ENCODE data around the gene TEX30.

The TEX30 gene

DNA sequence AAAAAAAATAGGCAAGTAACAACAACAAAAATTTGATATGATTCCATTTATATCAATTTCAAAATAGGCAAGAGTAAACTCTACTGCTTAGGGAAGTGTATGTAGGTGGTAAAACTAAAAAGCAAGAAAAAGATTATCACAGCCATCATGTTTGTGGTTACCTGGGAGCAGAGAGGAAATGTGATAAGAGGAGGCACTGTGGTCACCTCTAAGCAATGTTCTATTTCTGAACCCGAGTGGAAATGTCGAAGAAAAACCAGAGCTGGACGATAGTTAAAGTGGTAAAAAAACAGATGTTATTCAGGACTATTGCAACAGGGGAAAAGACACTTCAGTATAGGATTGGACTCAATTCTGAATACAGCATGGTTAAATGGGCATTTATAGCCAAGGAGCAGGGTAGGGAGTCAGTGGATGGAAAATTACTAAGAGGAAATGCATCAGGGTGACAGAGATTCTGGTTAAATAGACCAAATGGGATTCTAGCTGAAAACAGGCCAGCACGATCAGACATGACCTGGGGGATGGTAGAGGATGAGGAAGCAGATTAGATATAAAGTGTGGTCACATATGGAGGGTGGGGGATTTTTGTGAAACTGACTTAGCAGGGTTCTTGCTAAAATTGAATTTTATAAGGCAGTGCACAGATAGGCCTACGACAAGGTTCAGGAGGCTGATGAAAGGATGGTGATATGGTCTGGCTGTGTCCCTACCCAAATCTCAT is 6.0 kb upstream of the TEX30 start:
- DNase-seq (ENCODE audit: low read depth in 4 of 4, low spot score in 1 of 4), result no peak

- DNase-seq (ENCODE audit: low read depth in 4 of 4, low spot score in 1 of 4), result no peak
These were observed 4.2 kb upstream of the TEX30 start for GRCh38 chr13:102777736-102778135.

GRCh38 chr13:102776271-102776670 is 2.7 kb upstream of the TEX30 start:
- no peak for DNase-seq (ENCODE audit: low read depth in 4 of 4, low spot score in 1 of 4)

DNA sequence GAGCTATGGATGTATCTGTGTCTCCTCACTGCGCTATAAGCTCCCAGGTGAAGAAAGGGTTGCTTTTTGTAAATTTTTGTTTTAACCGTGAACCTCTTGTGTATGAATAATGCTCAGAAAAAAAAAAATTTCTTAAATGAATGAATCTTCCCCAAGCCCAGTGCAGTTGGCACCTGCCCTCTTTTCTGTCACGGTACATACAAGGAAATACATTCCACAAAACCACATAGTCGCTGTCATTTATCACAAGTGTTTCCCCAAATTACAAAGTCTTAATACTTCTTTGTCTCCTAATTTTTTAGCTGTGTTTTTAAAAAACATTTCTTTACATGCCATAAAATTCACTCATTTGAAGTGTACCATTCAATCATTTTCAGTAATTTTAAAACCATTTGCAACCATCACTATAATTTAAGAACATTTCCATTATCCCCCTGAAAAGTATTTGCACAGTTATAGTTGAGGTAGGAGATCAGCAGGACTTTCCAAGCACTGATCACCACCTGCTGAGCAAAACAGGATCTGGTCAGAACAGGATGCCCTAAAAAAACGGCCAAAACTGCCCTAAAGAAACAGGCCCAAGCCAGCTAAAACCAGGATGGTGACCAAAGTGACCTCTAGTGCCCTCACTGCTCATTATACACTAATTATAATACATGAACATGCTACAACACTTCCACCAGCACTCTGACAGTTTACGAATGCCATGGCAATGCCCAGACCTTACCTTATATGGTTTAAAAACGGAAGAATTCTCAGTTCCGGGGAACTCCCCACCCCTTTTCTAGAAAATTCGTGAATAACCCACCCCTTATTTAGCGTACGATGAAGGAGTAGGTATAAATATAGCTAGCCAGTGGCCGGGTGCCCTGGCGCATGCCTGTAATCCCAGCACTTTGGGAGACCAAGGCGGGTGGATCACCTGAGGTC is 1.3 kb upstream of the TEX30 start:
- DNase-seq (ENCODE audit: low read depth in 4 of 4, low spot score in 1 of 4), result no peak

DNA sequence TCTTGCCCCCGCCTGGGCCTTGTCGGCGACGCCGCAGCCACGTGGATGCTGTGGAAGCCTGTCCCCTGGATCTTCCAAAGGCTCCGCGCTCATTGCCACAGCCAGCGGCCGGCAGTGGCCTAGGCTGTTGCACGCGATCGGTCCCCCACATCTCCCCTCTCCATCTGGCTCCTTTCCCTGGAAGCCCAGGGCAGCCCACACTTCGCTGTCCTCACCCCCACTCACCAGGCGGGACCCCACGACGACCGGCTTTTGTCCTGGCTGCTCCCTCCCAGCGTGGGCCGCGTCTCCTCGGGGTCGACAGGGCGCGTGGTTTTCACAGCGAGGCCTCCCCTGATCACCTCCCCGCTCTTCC is 605 bp upstream of the TEX30 start:
- DNase-seq (ENCODE audit: low read depth in 4 of 4, low spot score in 1 of 4), result no peak

GRCh38 chr13:102772042-102772425 is 1.6 kb downstream of the TEX30 start:
- DNase-seq (ENCODE audit: low read depth in 4 of 4, low spot score in 1 of 4), result no peak

DNA sequence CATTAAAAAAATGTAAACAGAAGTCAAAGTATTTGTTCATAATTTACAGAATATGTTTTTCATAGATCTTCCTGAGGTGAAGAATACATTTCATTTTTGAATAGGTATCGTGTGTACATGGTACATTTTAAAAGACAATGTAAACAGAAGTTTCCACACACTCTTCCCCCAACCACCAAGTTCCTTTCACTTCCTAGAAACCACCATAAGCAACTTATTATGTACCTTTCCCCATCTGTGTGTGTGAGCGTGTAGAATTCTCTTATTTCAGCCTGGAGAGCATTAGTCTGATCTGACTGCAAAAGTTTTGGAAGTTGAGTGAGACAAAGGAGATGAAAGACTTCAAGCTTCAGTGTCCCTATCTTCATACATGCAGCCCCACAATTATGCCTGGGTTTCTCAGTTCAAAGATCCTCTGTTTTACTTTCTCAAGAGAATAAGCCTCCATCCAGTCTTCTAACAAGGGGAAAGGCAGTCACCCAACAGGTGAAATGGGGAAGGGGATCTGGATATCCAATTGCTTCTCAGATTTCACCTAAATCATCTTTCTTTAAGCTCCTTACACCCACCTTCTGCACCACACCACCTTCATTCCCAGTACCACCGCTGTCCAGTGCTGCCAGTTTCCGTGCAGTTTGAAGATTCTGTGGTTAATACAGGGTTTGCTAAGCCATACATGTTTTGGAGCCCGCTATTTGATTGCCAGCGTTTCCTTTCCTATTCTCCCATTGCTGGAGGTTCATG is 2.1 kb downstream of the TEX30 start:
- DNase-seq (ENCODE audit: low read depth in 4 of 4, low spot score in 1 of 4), result no peak

DNA sequence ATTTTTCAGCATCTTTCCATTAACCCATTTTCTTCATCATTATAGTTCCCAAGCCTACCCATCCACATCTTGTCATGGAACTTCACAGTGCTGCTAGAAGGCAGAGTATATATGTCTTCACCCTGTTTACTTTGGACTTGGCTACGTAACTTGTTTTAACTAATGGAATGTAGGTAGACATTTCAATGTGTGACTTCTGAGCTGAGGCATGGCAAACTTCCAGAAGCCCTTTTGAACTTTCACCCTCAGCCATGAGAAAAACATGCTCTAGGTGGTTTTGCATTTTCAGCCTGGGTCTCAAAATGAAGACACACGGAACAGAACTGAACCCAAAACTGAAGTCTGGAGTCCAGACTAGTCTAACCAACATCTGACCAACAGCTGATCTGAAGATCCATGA is 3.2 kb downstream of the TEX30 start:
- no peak for DNase-seq (ENCODE audit: low read depth in 4 of 4, low spot score in 1 of 4)

- no peak for DNase-seq (ENCODE audit: low read depth in 4 of 4, low spot score in 1 of 4)
These were observed 3.9 kb downstream of the TEX30 start for GRCh38 chr13:102769679-102770078.

GRCh38 chr13:102768909-102769308 is 4.7 kb downstream of the TEX30 start:
- no peak for DNase-seq (ENCODE audit: low read depth in 4 of 4, low spot score in 1 of 4)

- DNase-seq (ENCODE audit: low read depth in 4 of 4, low spot score in 1 of 4), result no peak
These were observed 9.8 kb downstream of the TEX30 start for GRCh38 chr13:102763741-102764140.

GRCh38 chr13:102761071-102761470 is 12.5 kb downstream of the TEX30 start:
- DNase-seq (ENCODE audit: low read depth in 4 of 4, low spot score in 1 of 4), result no peak

DNA sequence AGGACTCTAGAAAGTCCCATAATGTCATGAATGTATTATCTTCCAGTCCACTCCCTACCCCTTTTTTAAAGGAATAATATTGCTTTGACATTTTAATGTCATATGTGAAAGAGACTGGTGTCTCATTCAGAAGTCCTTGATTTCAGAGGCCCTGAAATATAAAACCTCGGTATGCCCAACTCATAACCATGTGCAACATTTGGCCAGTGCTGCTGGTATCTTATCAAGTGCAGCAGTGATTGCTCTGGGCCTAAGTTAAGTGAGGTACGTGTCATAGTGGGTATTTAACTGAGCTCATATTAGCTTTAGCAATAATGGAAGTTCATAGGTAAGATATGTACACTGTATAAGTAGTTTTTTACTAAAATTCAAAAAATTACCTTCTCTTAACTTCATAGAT is 14.7 kb downstream of the TEX30 start:
- DNase-seq (ENCODE audit: low read depth in 4 of 4, low spot score in 1 of 4), result no peak

GRCh38 chr13:102757006-102757405 is 16.6 kb downstream of the TEX30 start:
- no peak for DNase-seq (ENCODE audit: low read depth in 4 of 4, low spot score in 1 of 4)

GRCh38 chr13:102751886-102752285 is 21.7 kb downstream of the TEX30 start:
- no peak for DNase-seq (ENCODE audit: low read depth in 4 of 4, low spot score in 1 of 4)

DNA sequence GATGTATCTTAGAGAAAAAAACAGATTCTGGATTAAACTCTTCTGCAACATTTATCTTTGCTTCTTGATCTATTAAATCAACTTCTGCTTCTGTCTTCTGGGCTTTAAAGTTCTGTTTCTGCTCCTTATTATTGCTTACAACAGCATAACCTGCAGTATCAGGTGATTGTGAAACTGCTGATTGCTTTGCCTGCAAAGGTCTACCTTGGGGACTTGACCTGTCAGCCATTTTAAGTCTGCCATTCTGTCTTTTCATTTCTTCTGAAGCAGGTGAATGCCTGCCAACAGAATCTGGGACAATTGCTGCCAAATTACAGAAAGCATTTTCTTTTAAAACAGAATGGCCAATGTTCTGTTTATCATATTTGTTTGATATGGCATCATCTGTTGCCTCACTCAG is 31.1 kb downstream of the TEX30 start:
- DNase-seq (ENCODE audit: low read depth in 4 of 4, low spot score in 1 of 4), result no peak

GRCh38 chr13:102742101-102742500 is 31.5 kb downstream of the TEX30 start:
- DNase-seq (ENCODE audit: low read depth in 4 of 4, low spot score in 1 of 4), result no peak

DNA sequence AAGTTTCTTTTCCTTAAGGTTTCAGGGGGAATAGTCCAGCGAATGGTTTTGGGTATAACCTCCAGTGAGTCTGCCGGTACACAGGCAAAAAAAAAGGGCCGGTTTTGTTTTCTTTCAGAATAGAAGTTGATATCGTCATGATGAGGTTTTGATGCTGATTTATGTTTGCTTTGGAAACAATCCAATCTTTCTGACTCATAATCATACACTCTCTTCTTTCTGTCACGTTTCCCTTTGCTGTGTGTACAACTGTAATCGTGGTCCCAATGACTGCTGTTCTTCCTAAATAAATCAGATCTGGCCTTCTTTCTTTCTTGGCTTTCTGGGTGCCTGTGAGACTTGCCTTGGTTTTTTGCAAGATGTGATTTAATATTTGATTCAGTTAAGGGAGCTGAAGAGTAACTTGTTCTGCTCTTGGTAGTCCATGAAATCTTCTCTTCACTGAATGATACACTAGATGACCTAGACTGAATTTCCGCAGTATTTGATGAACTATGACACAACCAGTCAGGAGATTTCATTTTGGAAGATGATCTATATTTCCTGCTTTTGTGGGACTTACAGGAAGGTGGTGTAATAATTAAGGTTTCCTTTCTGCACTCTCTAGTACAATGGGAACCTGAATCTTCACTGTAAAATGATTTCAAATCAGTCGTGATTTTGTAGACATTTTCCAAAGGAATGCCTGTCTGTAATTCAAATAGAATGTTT is 43.9 kb downstream of the TEX30 start:
- no peak for DNase-seq (ENCODE audit: low read depth in 4 of 4, low spot score in 1 of 4)

DNA sequence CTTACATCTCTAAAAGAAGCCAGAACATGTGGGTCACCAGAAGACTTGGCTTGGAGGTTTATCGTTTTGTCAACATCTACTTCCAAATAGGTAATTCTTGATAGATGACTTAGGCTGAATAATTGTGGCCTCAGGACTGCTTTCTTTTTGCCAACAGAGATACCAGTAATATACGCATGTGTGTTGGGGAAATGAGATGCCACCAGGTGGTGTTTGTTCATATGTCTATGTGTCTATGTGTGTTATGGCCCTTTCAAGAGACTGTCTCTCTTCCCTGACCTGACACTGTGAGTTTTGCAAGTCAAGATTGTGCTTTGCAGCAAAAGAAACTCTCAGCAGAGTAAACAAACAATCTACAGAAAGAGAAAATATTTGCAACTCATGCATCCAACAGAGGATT is 47.2 kb downstream of the TEX30 start:
- DNase-seq (ENCODE audit: low read depth in 4 of 4, low spot score in 1 of 4), result no peak

DNA sequence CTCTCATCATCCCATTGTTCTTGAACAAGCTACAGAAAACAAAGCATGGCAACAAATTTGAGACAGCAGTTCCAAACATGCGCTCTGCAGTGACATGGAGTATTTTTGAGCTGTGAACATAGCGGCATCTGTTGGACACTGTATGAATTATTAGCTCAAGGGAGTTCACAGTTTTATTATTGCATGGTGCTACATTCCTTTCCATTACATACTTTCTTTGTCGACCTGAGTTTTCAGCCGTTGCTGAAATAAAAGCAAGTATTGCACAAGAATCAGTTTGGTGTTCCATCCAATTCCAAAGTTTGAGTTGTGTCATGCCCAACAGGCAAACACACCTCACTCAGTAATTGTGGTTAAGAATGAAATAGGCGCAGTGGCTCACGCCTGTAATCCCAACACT is 48.7 kb downstream of the TEX30 start:
- DNase-seq (ENCODE audit: low read depth in 4 of 4, low spot score in 1 of 4), result no peak

- no peak for DNase-seq (ENCODE audit: low read depth in 4 of 4, low spot score in 1 of 4)
These were observed 51.8 kb downstream of the TEX30 start for GRCh38 chr13:102721800-102722231.
